ENCODE results near the gene ALAS1.

The ALAS1 gene

DNA sequence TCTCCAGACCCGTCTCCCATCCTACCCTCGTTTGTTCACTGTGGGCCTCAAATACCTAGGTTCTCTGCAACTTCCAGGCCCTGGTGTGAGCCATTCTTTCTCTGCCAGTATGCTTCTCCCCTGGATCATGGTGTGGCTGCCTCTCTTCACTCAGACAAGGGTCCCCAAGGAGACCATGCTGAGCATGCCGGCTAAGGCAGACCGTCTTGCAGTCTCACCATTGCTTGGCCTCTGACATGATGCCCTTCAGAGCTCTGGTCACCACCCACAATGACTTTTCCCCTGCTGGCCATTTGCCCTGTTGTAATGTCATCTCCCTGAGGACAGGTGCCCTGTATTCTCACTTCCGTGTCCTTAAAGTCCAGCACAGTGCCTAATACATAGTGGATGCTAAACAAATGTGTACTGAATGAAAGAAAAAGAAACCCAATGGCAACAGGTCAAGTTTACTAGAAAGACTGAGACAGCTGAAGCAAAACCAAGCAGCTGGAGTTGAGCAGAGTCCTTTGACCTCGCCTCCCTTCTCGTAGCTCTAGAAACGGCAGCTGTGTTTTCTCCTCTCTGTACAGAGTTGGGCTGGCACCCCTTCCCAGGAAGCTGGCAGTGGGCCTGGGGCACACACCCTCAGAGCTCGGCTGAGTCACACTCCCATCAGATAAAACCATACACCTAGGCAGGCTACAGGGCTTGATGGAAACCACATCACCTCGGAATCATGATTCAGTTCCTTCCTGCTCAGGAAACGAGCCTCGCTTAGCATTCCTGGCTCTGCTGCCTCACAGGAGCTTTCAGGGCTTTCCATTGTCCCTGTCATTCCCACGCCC, 18.8 kb downstream of the ALAS1 start:
- Histone ChIP-seq H3K4me3 (ENCODE audit: low read depth in 1 of 2, low read length in 1 of 2) (no peak overlapping the region), H3K27ac (peak overlapping the region; percentile 88), H3K27me3 (no peaks in the 10 kb centered on the region), H3K36me3 (peaks cover 63% of the 10 kb centered on the region), H3K4me1 (ENCODE audit: control insufficient read depth in 1 of 2, insufficient read depth in 1 of 2, low read depth in 1 of 2, low read length in 1 of 2) (peaks cover 40 to 62% of the 10 kb centered on the region in 2 experiments), H3K9me3 (no peaks in the 10 kb centered on the region)
- TF ChIP-seq, protein P1, sequence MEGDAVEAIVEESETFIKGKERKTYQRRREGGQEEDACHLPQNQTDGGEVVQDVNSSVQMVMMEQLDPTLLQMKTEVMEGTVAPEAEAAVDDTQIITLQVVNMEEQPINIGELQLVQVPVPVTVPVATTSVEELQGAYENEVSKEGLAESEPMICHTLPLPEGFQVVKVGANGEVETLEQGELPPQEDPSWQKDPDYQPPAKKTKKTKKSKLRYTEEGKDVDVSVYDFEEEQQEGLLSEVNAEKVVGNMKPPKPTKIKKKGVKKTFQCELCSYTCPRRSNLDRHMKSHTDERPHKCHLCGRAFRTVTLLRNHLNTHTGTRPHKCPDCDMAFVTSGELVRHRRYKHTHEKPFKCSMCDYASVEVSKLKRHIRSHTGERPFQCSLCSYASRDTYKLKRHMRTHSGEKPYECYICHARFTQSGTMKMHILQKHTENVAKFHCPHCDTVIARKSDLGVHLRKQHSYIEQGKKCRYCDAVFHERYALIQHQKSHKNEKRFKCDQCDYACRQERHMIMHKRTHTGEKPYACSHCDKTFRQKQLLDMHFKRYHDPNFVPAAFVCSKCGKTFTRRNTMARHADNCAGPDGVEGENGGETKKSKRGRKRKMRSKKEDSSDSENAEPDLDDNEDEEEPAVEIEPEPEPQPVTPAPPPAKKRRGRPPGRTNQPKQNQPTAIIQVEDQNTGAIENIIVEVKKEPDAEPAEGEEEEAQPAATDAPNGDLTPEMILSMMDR (IDR thresholded peaks at IDR 0.05) = no peak

DNA sequence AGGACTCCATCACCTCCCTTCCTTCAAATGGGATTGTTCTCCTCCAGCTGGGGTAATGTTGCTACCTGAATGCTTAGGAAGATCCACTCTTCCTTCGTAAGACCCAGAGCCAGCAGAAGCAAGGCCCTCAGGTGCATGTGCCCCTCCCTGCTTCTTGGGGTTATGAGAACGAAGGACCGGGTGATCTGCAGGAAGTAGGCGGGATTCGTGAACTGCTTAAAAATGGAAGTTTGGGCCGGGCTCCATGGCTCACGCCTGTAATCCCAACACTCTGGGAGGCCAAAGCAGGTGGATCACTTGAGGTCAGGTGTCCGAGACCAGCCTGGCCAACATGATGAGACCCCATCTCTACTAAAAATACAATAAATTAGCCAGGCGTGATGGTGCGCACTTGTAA, 19.4 kb downstream of the ALAS1 start:
- H3K4me1 ChIP-seq (ENCODE audit: control insufficient read depth in 1 of 2, insufficient read depth in 1 of 2, low read depth in 1 of 2, low read length in 1 of 2) = peaks cover 35 to 61% of the 10 kb centered on the region in 2 experiments
- peak overlapping the region; percentile 88 for H3K27ac ChIP-seq
- TF ChIP-seq, protein P1 (IDR thresholded peaks at IDR 0.05) = no peak
- H3K4me3 ChIP-seq (ENCODE audit: low read depth in 1 of 2, low read length in 1 of 2) = no peak overlapping the region
- peaks cover 63% of the 10 kb centered on the region for H3K36me3 ChIP-seq
- H3K27me3 ChIP-seq = no peaks in the 10 kb centered on the region
- no peaks in the 10 kb centered on the region for H3K9me3 ChIP-seq

GRCh38 chr3:52218026-52218425, 20.1 kb downstream of the ALAS1 start:
- Histone ChIP-seq H3K4me3 (ENCODE audit: low read depth in 1 of 2, low read length in 1 of 2) (no peak overlapping the region), H3K27ac (peak overlapping the region; percentile 34)
- TF ChIP-seq, protein P1 (IDR thresholded peaks at IDR 0.05) = no peak

GRCh38 chr3:52218454-52218853, 20.5 kb downstream of the ALAS1 start:
- Histone ChIP-seq H3K27ac (peak overlapping the region; percentile 34), H3K36me3 (peaks cover 63% of the 10 kb centered on the region), H3K27me3 (no peaks in the 10 kb centered on the region), H3K4me3 (ENCODE audit: low read depth in 1 of 2, low read length in 1 of 2) (no peak overlapping the region), H3K9me3 (no peaks in the 10 kb centered on the region), H3K4me1 (ENCODE audit: control insufficient read depth in 1 of 2, insufficient read depth in 1 of 2, low read depth in 1 of 2, low read length in 1 of 2) (peaks cover 30 to 54% of the 10 kb centered on the region in 2 experiments)
- TF ChIP-seq, protein P1 (IDR thresholded peaks at IDR 0.05) = no peak

More at GRCh38 chr3:52218026-52218425, 20.1 kb downstream of the ALAS1 start:
- Histone ChIP-seq H3K4me1 (ENCODE audit: control insufficient read depth in 1 of 2, insufficient read depth in 1 of 2, low read depth in 1 of 2, low read length in 1 of 2) (peaks cover 30 to 55% of the 10 kb centered on the region in 2 experiments), H3K36me3 (peaks cover 63% of the 10 kb centered on the region), H3K27me3 (no peaks in the 10 kb centered on the region), H3K9me3 (no peaks in the 10 kb centered on the region)

- Histone ChIP-seq H3K36me3 (peaks cover 63% of the 10 kb centered on the region), H3K27me3 (no peaks in the 10 kb centered on the region), H3K27ac (peak overlapping the region; percentile 34), H3K9me3 (no peaks in the 10 kb centered on the region), H3K4me1 (ENCODE audit: control insufficient read depth in 1 of 2, insufficient read depth in 1 of 2, low read depth in 1 of 2, low read length in 1 of 2) (peaks cover 30 to 48% of the 10 kb centered on the region in 2 experiments), H3K4me3 (ENCODE audit: low read depth in 1 of 2, low read length in 1 of 2) (no peak overlapping the region)
- TF ChIP-seq, protein P1 (IDR thresholded peaks at IDR 0.05) = no peak
Measured at GRCh38 chr3:52218937-52219650, 21.1 kb downstream of the ALAS1 start.
